Measurements from ENCODE around the gene BAK1.
"Not testable (repeated sequence)": the region's sequence is repeated elsewhere in the genome, so short reads cannot be mapped to it uniquely, and the experiment has no call there.

BAK1 gene

GRCh38 chr6:33597551-33598322 lies 17.7 kb upstream of the BAK1 start:
- TF ChIP-seq ZFX (IDR thresholded peaks at IDR 0.05; ENCODE audit: borderline replicate concordance) = no peak
- TF ChIP-seq, protein P1, sequence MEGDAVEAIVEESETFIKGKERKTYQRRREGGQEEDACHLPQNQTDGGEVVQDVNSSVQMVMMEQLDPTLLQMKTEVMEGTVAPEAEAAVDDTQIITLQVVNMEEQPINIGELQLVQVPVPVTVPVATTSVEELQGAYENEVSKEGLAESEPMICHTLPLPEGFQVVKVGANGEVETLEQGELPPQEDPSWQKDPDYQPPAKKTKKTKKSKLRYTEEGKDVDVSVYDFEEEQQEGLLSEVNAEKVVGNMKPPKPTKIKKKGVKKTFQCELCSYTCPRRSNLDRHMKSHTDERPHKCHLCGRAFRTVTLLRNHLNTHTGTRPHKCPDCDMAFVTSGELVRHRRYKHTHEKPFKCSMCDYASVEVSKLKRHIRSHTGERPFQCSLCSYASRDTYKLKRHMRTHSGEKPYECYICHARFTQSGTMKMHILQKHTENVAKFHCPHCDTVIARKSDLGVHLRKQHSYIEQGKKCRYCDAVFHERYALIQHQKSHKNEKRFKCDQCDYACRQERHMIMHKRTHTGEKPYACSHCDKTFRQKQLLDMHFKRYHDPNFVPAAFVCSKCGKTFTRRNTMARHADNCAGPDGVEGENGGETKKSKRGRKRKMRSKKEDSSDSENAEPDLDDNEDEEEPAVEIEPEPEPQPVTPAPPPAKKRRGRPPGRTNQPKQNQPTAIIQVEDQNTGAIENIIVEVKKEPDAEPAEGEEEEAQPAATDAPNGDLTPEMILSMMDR (IDR thresholded peaks at IDR 0.05) = no peak
- peak overlapping the region; percentile 48 for H3K27ac ChIP-seq

GRCh38 chr6:33596894-33597293 lies 16.8 kb upstream of the BAK1 start:
- H3K27ac ChIP-seq = not testable (repeated sequence)

- TF ChIP-seq, protein P1 (IDR thresholded peaks at IDR 0.05) = no peak
- TF ChIP-seq ZFX (IDR thresholded peaks at IDR 0.05; ENCODE audit: borderline replicate concordance) = no peak
- H3K27ac ChIP-seq = no peak overlapping the region
Measured at GRCh38 chr6:33595001-33595846, 15.1 kb upstream of the BAK1 start.

GRCh38 chr6:33593414-33593727 lies 13.3 kb upstream of the BAK1 start:
- peak overlapping the region; percentile 42 for H3K27ac ChIP-seq
- TF ChIP-seq ZFX (IDR thresholded peaks at IDR 0.05; ENCODE audit: borderline replicate concordance) = no peak
- TF ChIP-seq, protein P1 (IDR thresholded peaks at IDR 0.05) = no peak

DNA sequence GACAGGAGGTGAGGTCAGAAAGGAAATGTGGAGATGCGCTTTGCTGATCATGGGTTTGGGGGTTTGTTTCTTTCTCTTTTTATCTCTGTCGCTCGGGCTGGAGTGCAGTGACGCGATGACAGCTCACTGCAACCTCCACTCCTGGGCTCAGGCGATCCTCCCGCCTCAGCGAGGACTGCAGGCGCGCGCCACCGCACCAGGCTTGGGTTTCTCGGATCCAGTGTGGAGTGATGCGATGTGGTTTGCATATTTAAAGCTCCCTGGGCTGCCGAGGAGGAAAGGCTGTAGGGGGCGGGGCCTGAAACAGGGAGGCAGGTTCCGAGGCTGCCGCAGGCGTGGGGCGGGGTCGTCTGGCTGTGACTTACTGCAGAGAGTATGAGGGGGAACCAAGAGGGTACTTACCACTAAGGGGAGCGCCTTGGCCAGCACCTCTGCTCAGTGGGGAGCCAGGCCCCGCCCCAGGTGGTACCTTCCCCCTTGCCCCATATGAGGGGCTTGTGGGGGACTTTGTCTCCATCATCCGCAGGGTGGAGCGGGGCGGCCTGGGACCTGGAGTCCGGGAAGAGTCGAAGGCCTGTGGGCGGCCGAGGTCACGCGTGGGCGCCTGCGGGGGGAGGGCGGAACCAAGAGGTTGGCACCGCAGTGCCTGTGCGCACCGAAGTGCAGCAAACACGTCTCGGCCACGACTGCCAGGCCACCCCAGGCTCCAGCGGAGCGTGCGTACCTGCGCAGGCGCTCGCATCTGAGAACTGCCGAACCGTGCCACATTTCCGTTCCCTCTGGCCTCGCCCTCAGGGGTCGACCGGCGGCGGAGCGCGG lies 12.7 kb upstream of the BAK1 start:
- TF ChIP-seq, protein P1 (IDR thresholded peaks at IDR 0.05) = no peak
- TF ChIP-seq ZFX (IDR thresholded peaks at IDR 0.05; ENCODE audit: borderline replicate concordance) = no peak
- H3K27ac ChIP-seq = peak overlapping the region; percentile 42

GRCh38 chr6:33592280-33592594 lies 12.2 kb upstream of the BAK1 start:
- no peak for TF ChIP-seq ZFX (IDR thresholded peaks at IDR 0.05; ENCODE audit: borderline replicate concordance)
- TF ChIP-seq, protein P1 (IDR thresholded peaks at IDR 0.05) = no peak
- no peak overlapping the region for H3K27ac ChIP-seq

DNA sequence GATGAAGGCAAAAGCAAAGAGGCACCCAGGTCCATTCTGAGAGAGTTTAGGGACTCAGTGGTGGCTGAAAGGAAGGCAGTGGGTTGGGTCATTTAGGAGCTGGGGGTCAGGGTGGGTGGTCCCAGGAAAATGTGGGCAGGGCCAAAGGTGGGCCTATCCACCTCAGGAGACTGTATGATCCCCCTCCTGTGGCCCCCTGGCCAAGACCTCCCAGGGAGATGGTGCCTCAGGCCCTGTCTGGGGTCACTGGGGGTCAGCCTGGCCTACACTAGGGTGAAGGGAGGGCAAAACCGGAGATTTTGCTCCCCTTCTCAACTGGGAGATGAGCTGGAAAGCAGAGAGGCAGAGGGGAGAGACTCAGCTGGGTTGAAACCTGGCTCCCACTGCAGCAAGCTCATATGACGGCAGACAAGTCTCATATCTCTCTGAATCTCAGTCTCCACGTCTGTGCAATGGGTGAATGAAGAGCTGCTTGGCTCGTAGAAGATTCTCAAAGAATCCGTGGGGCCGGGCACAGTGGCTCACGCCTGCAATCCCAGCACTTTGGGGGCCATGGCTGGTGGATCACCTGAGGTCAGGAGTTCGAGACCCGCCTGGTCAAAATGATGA lies 11.5 kb upstream of the BAK1 start:
- TF ChIP-seq, protein P1 (IDR thresholded peaks at IDR 0.05) = no peak
- no peak for TF ChIP-seq ZFX (IDR thresholded peaks at IDR 0.05; ENCODE audit: borderline replicate concordance)
- no peak overlapping the region for H3K27ac ChIP-seq
